Astrocyte of the spinal cord (primary cell): ENCODE results near the gene EHBP1L1.

Source experiments
- DNase-seq: peaks from one replicate; pipeline ENCODE4 v3.0.0; 2011; ENCODE audit warnings: low read depth, low spot score
- H3K4me3 ChIP-seq: 2 replicates; pipeline ENCODE4 v1.5.1; 2011; ENCODE audit warnings: low read depth, mild to moderate bottlenecking, low read length, moderate library complexity
- CTCF ChIP-seq: IDR thresholded peaks from 2 replicates; pipeline ENCODE4 v1.5.1; 2012; ENCODE audit warnings: low read depth, mild to moderate bottlenecking, low read length, inconsistent platforms
- in situ Hi-C: cut with HindIII; loops from 2 replicates; pipeline ENCODE4 v1.10.0; 2017; ENCODE audit warnings: low sequenced_read_pairs

The EHBP1L1 gene

GRCh38 chr11:65593518-65594414 is 17.9 kb downstream of the EHBP1L1 start:
- no peak overlapping the region for H3K4me3 ChIP-seq
- peak; percentile 79 for TF ChIP-seq CTCF
- DNase-seq: no peak
- in situ Hi-C loops: no loop called here

GRCh38 chr11:65595131-65595530 is 19.3 kb downstream of the EHBP1L1 start:
- DNase-seq: no peak
- H3K4me3 ChIP-seq: no peak overlapping the region
- in situ Hi-C loops: no loop called here
- TF ChIP-seq CTCF: no peak

GRCh38 chr11:65595543-65596281 is 19.9 kb downstream of the EHBP1L1 start, which contains the start of gene KCNK7:
KCNK7 (minus strand) TSS chr11:65595800; CDS start chr11:65595772, 28 bp downstream.
- DNase-seq: no peak
- in situ Hi-C loops: no loop called here
- no peak within 1 kb of the TSS for H3K4me3 ChIP-seq
- no peak for TF ChIP-seq CTCF

- in situ Hi-C loops: no loop called here
- no peak for DNase-seq
- H3K4me3 ChIP-seq: no peak overlapping the region
- TF ChIP-seq CTCF: no peak
Measured at GRCh38 chr11:65596520-65596919, 20.7 kb downstream of the EHBP1L1 start.

- H3K4me3 ChIP-seq: no peak overlapping the region
- in situ Hi-C loops: no loop called here
- TF ChIP-seq CTCF: no peak
Measured at GRCh38 chr11:65598258-65598699, 22.4 kb downstream of the EHBP1L1 start.

GRCh38 chr11:65599216-65599954 is 23.5 kb downstream of the EHBP1L1 start:
- in situ Hi-C loops: no loop called here
- no peak for DNase-seq
- no peak overlapping the region for H3K4me3 ChIP-seq
- TF ChIP-seq CTCF: no peak

More at GRCh38 chr11:65598258-65598699, 22.4 kb downstream of the EHBP1L1 start:
- DNase-seq: no peak
